Stomach smooth muscle (tissue), 2 donors: ENCODE measurements around the gene MKNK1.

Experiments used
- H3K27ac ChIP-seq: one replicate; pipeline ENCODE4 v1.7.0; 2013; ENCODE audit warnings: mild to moderate bottlenecking, low read length, inconsistent platforms
- H3K27me3 ChIP-seq, 2 donors: one replicate each; pipeline ENCODE4 v1.7.0; 2013; ENCODE audit warnings: low read length in 2 of 2; ENCODE audit not compliant: insufficient read depth in 2 of 2, control insufficient read depth in 1 of 2
- H3K36me3 ChIP-seq, 2 donors: one replicate each; pipeline ENCODE4 v1.7.0; 2013; ENCODE audit warnings: low read length in 2 of 2; ENCODE audit not compliant: control insufficient read depth in 2 of 2, insufficient read depth in 2 of 2
- H3K4me1 ChIP-seq: one replicate; pipeline ENCODE4 v1.7.0; 2013; ENCODE audit warnings: low read length; ENCODE audit not compliant: control insufficient read depth, insufficient read depth
- H3K4me3 ChIP-seq, 2 donors: one replicate each; pipeline ENCODE4 v1.7.0; 2013; ENCODE audit warnings: low read length in 2 of 2
- H3K9ac ChIP-seq, 2 donors: one replicate each; pipeline ENCODE4 v1.7.0; 2013; ENCODE audit warnings: low read length in 2 of 2, mild to moderate bottlenecking in 1 of 2
- H3K9me3 ChIP-seq, 2 donors: one replicate each; pipeline ENCODE4 v1.7.0; 2013; ENCODE audit warnings: low read length in 2 of 2; ENCODE audit not compliant: control insufficient read depth in 2 of 2
- donor health status: healthy.
- donor health status: Pancreatic carcinoma.

MKNK1 gene

GRCh38 chr1:46619656-46620258 is 15.7 kb upstream of the MKNK1 start:
- H3K27me3 ChIP-seq, result no peaks in the 10 kb centered on the region
- H3K9ac ChIP-seq, result no peak overlapping the region
- no peak overlapping the region for H3K4me3 ChIP-seq
- H3K36me3 ChIP-seq, result no peaks in the 10 kb centered on the region
- H3K9me3 ChIP-seq, result no peaks in the 10 kb centered on the region
- H3K4me1 ChIP-seq, result peaks cover 26% of the 10 kb centered on the region
- H3K27ac ChIP-seq, result no peak overlapping the region

GRCh38 chr1:46618754-46619415 is 14.8 kb upstream of the MKNK1 start:
- Histone ChIP-seq H3K9ac (no peak overlapping the region), H3K4me3 (no peak overlapping the region), H3K4me1 (peaks cover 30% of the 10 kb centered on the region), H3K9me3 (no peaks in the 10 kb centered on the region), H3K27me3 (no peaks in the 10 kb centered on the region), H3K27ac (no peak overlapping the region), H3K36me3 (no peaks in the 10 kb centered on the region)

DNA sequence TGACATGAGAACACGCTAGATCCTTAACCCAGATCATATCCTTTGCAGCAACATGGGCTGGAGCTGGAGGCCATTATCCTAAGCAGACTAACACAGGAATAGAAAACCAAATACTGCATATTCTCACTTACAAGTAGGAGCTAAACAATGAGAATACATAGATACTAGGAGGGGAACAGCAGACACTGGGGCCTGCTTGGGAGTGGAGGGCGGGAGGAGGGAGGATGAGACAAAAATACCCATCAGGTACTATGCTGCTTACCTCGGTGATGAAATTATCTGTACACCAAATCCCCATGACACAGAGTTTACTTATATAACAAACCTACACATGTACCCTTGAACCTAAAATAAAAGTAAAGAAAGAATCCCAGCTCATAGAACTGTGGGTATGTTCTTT is 13.8 kb upstream of the MKNK1 start:
- Histone ChIP-seq H3K27ac (no peak overlapping the region), H3K36me3 (peaks cover 0 to 2% of the 10 kb centered on the region in 2 donors), H3K9me3 (no peaks in the 10 kb centered on the region), H3K27me3 (no peaks in the 10 kb centered on the region), H3K4me1 (peaks cover 39% of the 10 kb centered on the region), H3K4me3 (peak overlapping the region in 1 of 2 donors; percentile 74), H3K9ac (no peak overlapping the region)

DNA sequence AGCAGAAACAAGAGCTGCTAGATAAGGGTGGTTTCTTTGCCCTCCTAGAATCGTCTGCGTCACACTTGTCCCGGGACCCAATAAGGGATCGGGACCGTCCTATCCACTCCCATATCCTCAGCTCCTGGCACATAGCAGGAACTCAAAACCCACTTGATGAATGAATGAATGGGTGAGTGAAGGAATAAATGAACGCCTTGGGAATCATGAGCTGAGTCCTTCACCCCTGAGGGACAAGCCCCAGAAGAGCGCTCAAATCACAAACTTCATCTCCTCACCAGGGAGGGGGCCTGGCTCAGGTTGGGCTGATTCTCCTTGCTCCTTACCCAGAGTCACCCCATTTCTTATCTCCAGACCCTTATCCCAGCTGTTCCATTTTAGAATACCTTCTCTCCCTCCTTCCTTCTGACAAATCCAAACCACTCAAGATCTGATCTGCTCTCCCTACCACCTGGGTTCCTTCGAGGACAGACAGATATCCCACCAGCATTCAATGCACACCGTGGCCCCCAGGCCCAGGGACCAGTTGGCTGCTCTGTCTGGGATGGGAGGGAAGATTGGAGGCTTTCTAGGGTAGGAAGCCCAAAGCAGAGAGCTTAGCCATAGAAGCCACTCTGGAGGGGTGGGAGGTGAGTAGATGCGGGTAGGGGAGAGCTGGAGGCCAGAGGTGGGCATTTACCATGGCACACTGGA is 13.2 kb upstream of the MKNK1 start:
- no peaks in the 10 kb centered on the region for H3K27me3 ChIP-seq
- H3K27ac ChIP-seq, result peak overlapping the region; percentile 87
- no peaks in the 10 kb centered on the region for H3K9me3 ChIP-seq
- H3K36me3 ChIP-seq, result peaks cover 0 to 2% of the 10 kb centered on the region in 2 donors
- peak overlapping the region; percentile 74 to 94 for H3K4me3 ChIP-seq
- peak overlapping the region; percentile 80 to 84 for H3K9ac ChIP-seq
- peaks cover 42% of the 10 kb centered on the region for H3K4me1 ChIP-seq

DNA sequence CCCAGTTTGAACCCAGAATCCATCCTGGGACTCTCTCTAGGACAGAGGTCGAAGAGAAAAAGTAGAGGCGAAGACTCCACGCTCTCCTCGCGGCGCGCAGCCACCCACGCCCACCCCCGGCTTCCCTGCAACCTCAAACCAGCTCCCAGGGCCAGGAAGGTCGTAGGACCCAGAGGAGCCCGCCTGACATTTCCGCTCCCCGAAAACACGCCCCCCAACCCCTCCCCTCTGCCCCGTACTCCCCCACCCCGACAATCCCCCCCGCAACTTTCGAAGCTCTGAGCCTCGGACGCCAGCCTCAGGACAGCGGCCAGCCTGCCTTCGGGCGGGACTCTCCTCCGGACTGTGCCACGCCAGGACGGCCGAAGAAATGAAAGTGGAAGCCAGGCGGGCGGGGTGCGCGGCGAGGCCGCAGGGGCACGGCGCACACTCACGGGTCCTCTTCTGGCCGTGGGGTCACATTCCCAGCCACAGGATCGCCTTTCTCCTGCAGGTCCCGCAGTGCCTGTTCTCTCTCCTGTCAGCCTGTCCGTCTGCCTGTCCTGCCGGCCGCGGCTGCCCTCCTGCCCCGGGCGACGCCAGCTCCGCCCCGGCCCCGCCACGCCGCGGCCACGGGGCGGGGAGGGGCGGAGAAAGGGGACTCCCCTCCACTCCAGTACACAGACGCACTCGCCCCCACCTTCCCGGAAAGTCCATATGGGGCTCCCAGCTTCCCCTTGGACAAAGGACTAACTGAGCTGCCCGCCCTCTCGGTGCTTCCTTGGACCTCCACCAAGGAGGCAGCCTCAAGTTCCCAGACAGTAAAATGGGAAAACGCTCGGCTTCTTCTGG is 12.4 kb upstream of the MKNK1 start, which contains the start of gene MOB3C:
TSS of gene MOB3C (minus strand) at position 535 of the 831 bp plus-strand sequence. CDS start 3,490 bp downstream, outside the sequence.
- Histone ChIP-seq H3K4me1 (peaks cover 50% of the 10 kb centered on the region), H3K4me3 (peak within 1 kb of the TSS; percentile 74 to 94), H3K27me3 (no peaks in the 10 kb centered on the region), H3K9me3 (no peaks in the 10 kb centered on the region), H3K27ac (peak within 1 kb of the TSS; percentile 87), H3K36me3 (peaks cover 0 to 2% of the 10 kb centered on the region in 2 donors), H3K9ac (peak within 1 kb of the TSS; percentile 80 to 85)

- no peaks in the 10 kb centered on the region for H3K9me3 ChIP-seq
- H3K4me1 ChIP-seq, result peaks cover 55% of the 10 kb centered on the region
- peak overlapping the region; percentile 74 to 94 for H3K4me3 ChIP-seq
- H3K9ac ChIP-seq, result peak overlapping the region; percentile 80 to 85
- H3K36me3 ChIP-seq, result peaks cover 5 to 6% of the 10 kb centered on the region in 2 donors
- H3K27me3 ChIP-seq, result no peaks in the 10 kb centered on the region
- peak overlapping the region; percentile 87 for H3K27ac ChIP-seq
These were observed 11.7 kb upstream of the MKNK1 start for GRCh38 chr1:46615735-46616134.

GRCh38 chr1:46615088-46615487 is 11.0 kb upstream of the MKNK1 start:
- Histone ChIP-seq H3K4me3 (peak overlapping the region; percentile 74 to 94), H3K4me1 (peaks cover 55% of the 10 kb centered on the region)

GRCh38 chr1:46614604-46614984 is 10.5 kb upstream of the MKNK1 start:
- Histone ChIP-seq H3K9me3 (no peaks in the 10 kb centered on the region), H3K27me3 (no peaks in the 10 kb centered on the region), H3K9ac (no peak overlapping the region), H3K4me1 (peaks cover 55% of the 10 kb centered on the region), H3K4me3 (peak overlapping the region in 1 of 2 donors; percentile 58), H3K27ac (peak overlapping the region; percentile 87), H3K36me3 (peaks cover 10% of the 10 kb centered on the region in 2 donors)

More at GRCh38 chr1:46615088-46615487, 11.0 kb upstream of the MKNK1 start:
- H3K27ac ChIP-seq, result peak overlapping the region; percentile 87
- H3K9ac ChIP-seq, result peak overlapping the region; percentile 80 to 85
- H3K27me3 ChIP-seq, result no peaks in the 10 kb centered on the region
- no peaks in the 10 kb centered on the region for H3K9me3 ChIP-seq
- peaks cover 5 to 7% of the 10 kb centered on the region in 2 donors for H3K36me3 ChIP-seq

GRCh38 chr1:46613661-46614603 is 9.9 kb upstream of the MKNK1 start:
- Histone ChIP-seq H3K4me1 (peaks cover 55% of the 10 kb centered on the region), H3K9ac (peak overlapping the region; percentile 11 to 36), H3K4me3 (peak overlapping the region; percentile 50 to 58), H3K27me3 (no peaks in the 10 kb centered on the region), H3K27ac (peak overlapping the region; percentile 41), H3K9me3 (no peaks in the 10 kb centered on the region), H3K36me3 (peaks cover 16 to 17% of the 10 kb centered on the region in 2 donors)
